Panc1 (cell line): ENCODE data around the gene SLC43A1.

Experiments used
- POLR2AphosphoS5 ChIP-seq: IDR thresholded peaks from 2 replicates; pipeline ENCODE4 v1.6.1; 2012; ENCODE audit warnings: mild to moderate bottlenecking, low read depth, low read length, moderate library complexity
- SIN3A ChIP-seq: IDR thresholded peaks from 2 replicates; pipeline ENCODE4 v1.6.1; 2012; ENCODE audit warnings: low read depth, mild to moderate bottlenecking, low read length, moderate library complexity, borderline replicate concordance; ENCODE audit not compliant: insufficient read depth
- TF ChIP-seq, protein P1 (sequence below): fragments of 450-650 bp; IDR thresholded peaks from 2 replicates; pipeline ENCODE4 v1.5.1; 2017; ENCODE audit warnings: mild to moderate bottlenecking
- TF ChIP-seq, protein P2 (sequence below), 2 experiments: IDR thresholded peaks; 2 replicates each; pipeline ENCODE4 v1.6.1; 2011 to 2012; ENCODE audit warnings: low read depth in 2 of 2, control low read depth in 1 of 2, low read length in 1 of 2, mild to moderate bottlenecking in 1 of 2, moderate library complexity in 1 of 2; ENCODE audit not compliant: insufficient read depth in 1 of 2

DNA sequence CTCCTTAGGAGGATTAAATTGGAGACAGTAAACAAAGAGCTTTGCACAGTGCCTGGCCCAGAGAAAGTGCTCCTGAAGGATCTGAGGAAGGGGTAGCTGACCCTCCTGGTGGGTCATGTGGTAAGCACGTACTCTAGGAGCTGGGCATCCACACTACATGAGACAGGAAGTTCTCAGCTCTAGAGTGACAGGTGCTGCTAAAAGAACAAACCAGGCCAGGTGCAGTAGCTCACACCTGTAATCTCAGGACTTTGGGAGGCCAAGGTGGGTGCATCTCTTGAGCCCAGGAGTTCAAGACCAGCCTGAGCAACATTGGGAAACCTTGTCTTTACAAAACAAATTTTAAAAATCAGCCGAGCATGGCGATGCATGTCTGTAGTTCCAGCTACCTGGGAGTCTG is 13.1 kb downstream of the SLC43A1 start:
- TF ChIP-seq, protein P1, sequence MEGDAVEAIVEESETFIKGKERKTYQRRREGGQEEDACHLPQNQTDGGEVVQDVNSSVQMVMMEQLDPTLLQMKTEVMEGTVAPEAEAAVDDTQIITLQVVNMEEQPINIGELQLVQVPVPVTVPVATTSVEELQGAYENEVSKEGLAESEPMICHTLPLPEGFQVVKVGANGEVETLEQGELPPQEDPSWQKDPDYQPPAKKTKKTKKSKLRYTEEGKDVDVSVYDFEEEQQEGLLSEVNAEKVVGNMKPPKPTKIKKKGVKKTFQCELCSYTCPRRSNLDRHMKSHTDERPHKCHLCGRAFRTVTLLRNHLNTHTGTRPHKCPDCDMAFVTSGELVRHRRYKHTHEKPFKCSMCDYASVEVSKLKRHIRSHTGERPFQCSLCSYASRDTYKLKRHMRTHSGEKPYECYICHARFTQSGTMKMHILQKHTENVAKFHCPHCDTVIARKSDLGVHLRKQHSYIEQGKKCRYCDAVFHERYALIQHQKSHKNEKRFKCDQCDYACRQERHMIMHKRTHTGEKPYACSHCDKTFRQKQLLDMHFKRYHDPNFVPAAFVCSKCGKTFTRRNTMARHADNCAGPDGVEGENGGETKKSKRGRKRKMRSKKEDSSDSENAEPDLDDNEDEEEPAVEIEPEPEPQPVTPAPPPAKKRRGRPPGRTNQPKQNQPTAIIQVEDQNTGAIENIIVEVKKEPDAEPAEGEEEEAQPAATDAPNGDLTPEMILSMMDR, result no peak
- TF ChIP-seq SIN3A, result no peak
- TF ChIP-seq POLR2AphosphoS5, result no peak
- TF ChIP-seq, protein P2, sequence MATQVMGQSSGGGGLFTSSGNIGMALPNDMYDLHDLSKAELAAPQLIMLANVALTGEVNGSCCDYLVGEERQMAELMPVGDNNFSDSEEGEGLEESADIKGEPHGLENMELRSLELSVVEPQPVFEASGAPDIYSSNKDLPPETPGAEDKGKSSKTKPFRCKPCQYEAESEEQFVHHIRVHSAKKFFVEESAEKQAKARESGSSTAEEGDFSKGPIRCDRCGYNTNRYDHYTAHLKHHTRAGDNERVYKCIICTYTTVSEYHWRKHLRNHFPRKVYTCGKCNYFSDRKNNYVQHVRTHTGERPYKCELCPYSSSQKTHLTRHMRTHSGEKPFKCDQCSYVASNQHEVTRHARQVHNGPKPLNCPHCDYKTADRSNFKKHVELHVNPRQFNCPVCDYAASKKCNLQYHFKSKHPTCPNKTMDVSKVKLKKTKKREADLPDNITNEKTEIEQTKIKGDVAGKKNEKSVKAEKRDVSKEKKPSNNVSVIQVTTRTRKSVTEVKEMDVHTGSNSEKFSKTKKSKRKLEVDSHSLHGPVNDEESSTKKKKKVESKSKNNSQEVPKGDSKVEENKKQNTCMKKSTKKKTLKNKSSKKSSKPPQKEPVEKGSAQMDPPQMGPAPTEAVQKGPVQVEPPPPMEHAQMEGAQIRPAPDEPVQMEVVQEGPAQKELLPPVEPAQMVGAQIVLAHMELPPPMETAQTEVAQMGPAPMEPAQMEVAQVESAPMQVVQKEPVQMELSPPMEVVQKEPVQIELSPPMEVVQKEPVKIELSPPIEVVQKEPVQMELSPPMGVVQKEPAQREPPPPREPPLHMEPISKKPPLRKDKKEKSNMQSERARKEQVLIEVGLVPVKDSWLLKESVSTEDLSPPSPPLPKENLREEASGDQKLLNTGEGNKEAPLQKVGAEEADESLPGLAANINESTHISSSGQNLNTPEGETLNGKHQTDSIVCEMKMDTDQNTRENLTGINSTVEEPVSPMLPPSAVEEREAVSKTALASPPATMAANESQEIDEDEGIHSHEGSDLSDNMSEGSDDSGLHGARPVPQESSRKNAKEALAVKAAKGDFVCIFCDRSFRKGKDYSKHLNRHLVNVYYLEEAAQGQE (IDR thresholded peaks at IDR 0.05; ENCODE audit: insufficient read depth in 1 of 2, low read depth in 2 of 2, low read length in 1 of 2), result no peak
